Panc1 (cell line): ENCODE measurements around the gene SLC39A7.

Source experiments
- POLR2AphosphoS5 ChIP-seq: IDR thresholded peaks from 2 replicates; pipeline ENCODE4 v1.6.1; 2012; ENCODE audit warnings: mild to moderate bottlenecking, low read depth, low read length, moderate library complexity
- TCF7L2 ChIP-seq: IDR thresholded peaks from 2 replicates; pipeline ENCODE4 v1.6.1; 2011; ENCODE audit warnings: mild to moderate bottlenecking, low read depth, low read length, inconsistent platforms
- TF ChIP-seq, protein P1 (sequence below): fragments of 450-650 bp; IDR thresholded peaks from 2 replicates; pipeline ENCODE4 v1.5.1; 2017; ENCODE audit warnings: mild to moderate bottlenecking
- TF ChIP-seq, protein P2 (sequence below), 2 experiments: IDR thresholded peaks; 2 replicates each; pipeline ENCODE4 v1.6.1; 2011 to 2012; ENCODE audit warnings: low read depth in 2 of 2, control low read depth in 1 of 2, low read length in 1 of 2, mild to moderate bottlenecking in 1 of 2, moderate library complexity in 1 of 2; ENCODE audit not compliant: insufficient read depth in 1 of 2

DNA sequence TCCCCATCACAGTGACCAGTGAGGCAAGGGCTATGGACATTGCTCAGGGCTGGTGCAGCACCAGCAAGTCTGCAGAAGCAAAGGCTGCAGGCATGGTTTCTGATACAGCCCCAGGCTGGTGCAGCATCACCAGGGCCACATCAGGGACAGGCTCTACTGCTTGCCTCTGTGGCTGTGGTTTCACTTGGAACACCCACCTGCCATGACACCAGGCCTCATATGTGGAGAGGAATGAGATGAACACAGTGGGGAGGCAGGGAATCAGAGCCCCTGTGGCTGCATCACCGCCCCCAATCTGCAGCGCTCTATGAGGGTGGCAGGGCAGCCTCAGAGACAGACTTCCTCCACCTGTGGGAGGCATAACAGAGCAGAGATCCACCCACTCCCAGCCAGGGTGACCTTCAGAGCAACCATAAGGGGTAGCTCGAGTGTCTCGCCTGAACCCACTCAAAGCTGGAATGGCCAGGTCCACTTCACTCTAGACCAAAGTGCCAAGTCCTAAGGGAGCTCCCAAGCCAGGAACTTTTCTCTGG is 15.5 kb downstream of the SLC39A7 start:
- TF ChIP-seq, protein P1, sequence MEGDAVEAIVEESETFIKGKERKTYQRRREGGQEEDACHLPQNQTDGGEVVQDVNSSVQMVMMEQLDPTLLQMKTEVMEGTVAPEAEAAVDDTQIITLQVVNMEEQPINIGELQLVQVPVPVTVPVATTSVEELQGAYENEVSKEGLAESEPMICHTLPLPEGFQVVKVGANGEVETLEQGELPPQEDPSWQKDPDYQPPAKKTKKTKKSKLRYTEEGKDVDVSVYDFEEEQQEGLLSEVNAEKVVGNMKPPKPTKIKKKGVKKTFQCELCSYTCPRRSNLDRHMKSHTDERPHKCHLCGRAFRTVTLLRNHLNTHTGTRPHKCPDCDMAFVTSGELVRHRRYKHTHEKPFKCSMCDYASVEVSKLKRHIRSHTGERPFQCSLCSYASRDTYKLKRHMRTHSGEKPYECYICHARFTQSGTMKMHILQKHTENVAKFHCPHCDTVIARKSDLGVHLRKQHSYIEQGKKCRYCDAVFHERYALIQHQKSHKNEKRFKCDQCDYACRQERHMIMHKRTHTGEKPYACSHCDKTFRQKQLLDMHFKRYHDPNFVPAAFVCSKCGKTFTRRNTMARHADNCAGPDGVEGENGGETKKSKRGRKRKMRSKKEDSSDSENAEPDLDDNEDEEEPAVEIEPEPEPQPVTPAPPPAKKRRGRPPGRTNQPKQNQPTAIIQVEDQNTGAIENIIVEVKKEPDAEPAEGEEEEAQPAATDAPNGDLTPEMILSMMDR = no peak
- no peak for TF ChIP-seq TCF7L2
- TF ChIP-seq POLR2AphosphoS5 = no peak
- TF ChIP-seq, protein P2, sequence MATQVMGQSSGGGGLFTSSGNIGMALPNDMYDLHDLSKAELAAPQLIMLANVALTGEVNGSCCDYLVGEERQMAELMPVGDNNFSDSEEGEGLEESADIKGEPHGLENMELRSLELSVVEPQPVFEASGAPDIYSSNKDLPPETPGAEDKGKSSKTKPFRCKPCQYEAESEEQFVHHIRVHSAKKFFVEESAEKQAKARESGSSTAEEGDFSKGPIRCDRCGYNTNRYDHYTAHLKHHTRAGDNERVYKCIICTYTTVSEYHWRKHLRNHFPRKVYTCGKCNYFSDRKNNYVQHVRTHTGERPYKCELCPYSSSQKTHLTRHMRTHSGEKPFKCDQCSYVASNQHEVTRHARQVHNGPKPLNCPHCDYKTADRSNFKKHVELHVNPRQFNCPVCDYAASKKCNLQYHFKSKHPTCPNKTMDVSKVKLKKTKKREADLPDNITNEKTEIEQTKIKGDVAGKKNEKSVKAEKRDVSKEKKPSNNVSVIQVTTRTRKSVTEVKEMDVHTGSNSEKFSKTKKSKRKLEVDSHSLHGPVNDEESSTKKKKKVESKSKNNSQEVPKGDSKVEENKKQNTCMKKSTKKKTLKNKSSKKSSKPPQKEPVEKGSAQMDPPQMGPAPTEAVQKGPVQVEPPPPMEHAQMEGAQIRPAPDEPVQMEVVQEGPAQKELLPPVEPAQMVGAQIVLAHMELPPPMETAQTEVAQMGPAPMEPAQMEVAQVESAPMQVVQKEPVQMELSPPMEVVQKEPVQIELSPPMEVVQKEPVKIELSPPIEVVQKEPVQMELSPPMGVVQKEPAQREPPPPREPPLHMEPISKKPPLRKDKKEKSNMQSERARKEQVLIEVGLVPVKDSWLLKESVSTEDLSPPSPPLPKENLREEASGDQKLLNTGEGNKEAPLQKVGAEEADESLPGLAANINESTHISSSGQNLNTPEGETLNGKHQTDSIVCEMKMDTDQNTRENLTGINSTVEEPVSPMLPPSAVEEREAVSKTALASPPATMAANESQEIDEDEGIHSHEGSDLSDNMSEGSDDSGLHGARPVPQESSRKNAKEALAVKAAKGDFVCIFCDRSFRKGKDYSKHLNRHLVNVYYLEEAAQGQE (IDR thresholded peaks at IDR 0.05; ENCODE audit: insufficient read depth in 1 of 2, low read depth in 2 of 2, low read length in 1 of 2) = no peak
